ENCODE measurements around the gene ETV3. TPM values are rescaled to one million over a fixed set of nuclear protein-coding genes. Genes with fewer than 3 reads are reported as not detected.
"Not testable (repeated sequence)": the region's sequence is repeated elsewhere in the genome, so short reads cannot be mapped to it uniquely, and the experiment has no call there.

Gene ETV3
- total RNA-seq, 2 experiments from 2014 or later: 27.8 to 32.8 TPM

- DNase-seq (no peak), ATAC-seq (no peak)
- H3K27me3 Mint-ChIP-seq: peaks cover 24% of the 10 kb centered on the region
- H3K27ac Mint-ChIP-seq: no peak overlapping the region
- peaks cover 9% of the 10 kb centered on the region for H3K4me1 Mint-ChIP-seq
- H3K9me3 Mint-ChIP-seq (ENCODE audit: low read depth): no peaks in the 10 kb centered on the region
- H3K36me3 Mint-ChIP-seq: no peaks in the 10 kb centered on the region
- no peak overlapping the region for H3K4me3 Mint-ChIP-seq
- CTCF ChIA-PET: interaction anchor here (0.7 kb wide), 1 partner anchor 223 kb away, joined by 3 read pairs; no protein-coding TSS in a partner anchor
These were observed 37.0 kb downstream of the ETV3 start for GRCh38 chr1:157101149-157101548.

DNA sequence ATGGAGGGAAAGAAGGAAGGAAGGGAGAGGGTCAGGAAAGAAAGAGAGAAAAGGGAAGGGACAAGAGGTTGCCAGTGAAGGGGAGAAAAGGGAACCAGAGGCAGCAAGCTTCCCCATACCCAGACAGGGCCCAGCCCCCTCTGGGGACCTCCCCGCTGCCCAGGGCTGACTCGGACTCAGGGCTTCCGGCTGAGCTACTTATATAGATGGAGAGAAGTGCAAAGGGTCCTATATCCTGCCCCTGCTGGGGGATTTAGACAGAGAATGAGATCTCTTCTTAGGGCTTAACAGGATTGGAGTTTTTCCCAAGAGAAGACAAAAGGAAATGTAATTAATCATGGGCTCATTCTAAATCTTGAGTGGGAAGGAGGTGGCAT lies 38.6 kb downstream of the ETV3 start, which contains the start of gene ETV3L:
ETV3L (minus strand) TSS at position 176 of the 377 bp plus-strand sequence. CDS start 285 bp downstream, outside the sequence.
- Mint-ChIP-seq H3K9me3 (ENCODE audit: low read depth) (no peaks in the 10 kb centered on the region), H3K36me3 (no peaks in the 10 kb centered on the region)
- ATAC-seq: no peak

DNA sequence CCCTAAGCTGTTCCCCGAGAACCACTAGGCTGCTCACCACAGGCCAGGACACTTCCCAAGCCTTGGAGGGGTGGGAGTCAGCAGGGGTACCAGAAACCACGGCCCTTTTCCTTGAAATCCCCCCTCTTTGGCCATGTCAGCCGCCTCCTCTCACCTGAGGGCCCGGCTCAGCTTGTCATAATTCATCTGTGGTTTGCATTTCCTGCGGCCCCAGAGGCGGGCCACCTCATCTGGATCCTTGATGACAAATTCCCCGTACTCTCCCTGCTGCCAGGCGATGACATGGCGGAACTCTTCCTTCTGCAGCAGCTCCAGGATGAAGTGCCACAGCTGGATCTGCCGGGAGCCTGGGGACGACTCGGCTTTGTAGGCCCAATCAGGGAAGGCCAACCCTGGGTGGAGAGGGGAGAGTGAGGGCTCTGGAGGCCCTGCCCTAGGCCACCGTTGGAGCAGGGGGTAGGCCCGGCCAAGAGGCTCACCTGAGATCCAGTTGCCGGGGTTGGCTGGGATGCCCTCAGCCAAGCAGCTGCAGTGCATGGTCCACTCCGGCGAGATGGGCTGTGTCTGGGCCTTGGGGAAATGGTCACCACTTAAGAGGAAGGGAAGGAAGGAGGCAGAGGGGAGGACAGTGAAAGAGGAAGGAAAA lies 39.1 kb downstream of the ETV3 start:
- H3K9me3 Mint-ChIP-seq (ENCODE audit: low read depth); H3K4me3 Mint-ChIP-seq; H3K36me3 Mint-ChIP-seq; DNase-seq; ATAC-seq; H3K4me1 Mint-ChIP-seq; H3K27ac Mint-ChIP-seq: not testable (repeated sequence)
- CTCF ChIA-PET: interaction anchor here (1.2 to 1.8 kb wide), 3 partner anchors 9 to 58 kb away, joined by 4 to 12 read pairs (median 7); no protein-coding TSS in a partner anchor
- peaks cover 16% of the 10 kb centered on the region for H3K27me3 Mint-ChIP-seq

More for the DNA sequence above, 38.6 kb downstream of the ETV3 start, which contains the start of gene ETV3L:
- peaks cover 17% of the 10 kb centered on the region for H3K27me3 Mint-ChIP-seq
- CTCF ChIA-PET: interaction anchor here (0.8 to 1.8 kb wide), 4 partner anchors 10 to 57 kb away, joined by 3 to 12 read pairs (median 6); no protein-coding TSS in a partner anchor
- peaks cover 5% of the 10 kb centered on the region for H3K4me1 Mint-ChIP-seq
- DNase-seq: no peak
- no peak within 1 kb of the TSS for H3K27ac Mint-ChIP-seq
- no peak within 1 kb of the TSS for H3K4me3 Mint-ChIP-seq

GRCh38 chr1:157098519-157098918 lies 39.7 kb downstream of the ETV3 start:
- peaks cover 5% of the 10 kb centered on the region for H3K4me1 Mint-ChIP-seq
- no peak overlapping the region for H3K4me3 Mint-ChIP-seq
- peaks cover 14% of the 10 kb centered on the region for H3K27me3 Mint-ChIP-seq
- no peaks in the 10 kb centered on the region for H3K36me3 Mint-ChIP-seq
- H3K27ac Mint-ChIP-seq: no peak overlapping the region
- DNase-seq: no peak
- no peaks in the 10 kb centered on the region for H3K9me3 Mint-ChIP-seq (ENCODE audit: low read depth)
- no peak for ATAC-seq
- CTCF ChIA-PET: interaction anchor here (1.2 to 1.8 kb wide), 2 partner anchors 9 to 57 kb away, joined by 4 to 7 read pairs; no protein-coding TSS in a partner anchor

DNA sequence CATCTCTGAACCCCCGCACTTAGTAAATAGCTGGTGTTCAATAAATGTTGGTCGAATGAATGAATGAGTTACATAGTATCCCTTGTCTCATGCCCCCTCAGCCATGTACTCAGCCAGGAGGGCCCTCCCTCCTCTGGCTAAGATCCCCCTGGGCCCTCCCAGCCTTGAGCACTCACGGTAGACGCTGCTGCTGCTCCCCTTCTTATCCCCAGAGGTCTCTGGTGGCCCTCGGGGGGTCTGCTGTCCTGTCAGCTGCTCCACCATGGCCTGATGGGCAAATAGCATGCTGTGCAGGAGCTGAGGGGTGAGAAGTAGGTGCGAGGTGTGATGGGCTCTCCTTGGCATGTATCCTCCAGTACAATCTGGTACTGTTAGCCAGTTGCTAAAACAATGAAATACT lies 40.5 kb downstream of the ETV3 start:
- Mint-ChIP-seq H3K9me3 (ENCODE audit: low read depth) (no peaks in the 10 kb centered on the region), H3K36me3 (no peaks in the 10 kb centered on the region), H3K27me3 (peaks cover 8% of the 10 kb centered on the region), H3K4me3 (no peak overlapping the region), H3K27ac (no peak overlapping the region), H3K4me1 (peaks cover 5% of the 10 kb centered on the region)
- CTCF ChIA-PET: interaction anchor here (1.2 to 3.3 kb wide), 2 partner anchors 14 to 58 kb away, joined by 4 to 19 read pairs; no protein-coding TSS in a partner anchor
- no peak for ATAC-seq
- DNase-seq: no peak

DNA sequence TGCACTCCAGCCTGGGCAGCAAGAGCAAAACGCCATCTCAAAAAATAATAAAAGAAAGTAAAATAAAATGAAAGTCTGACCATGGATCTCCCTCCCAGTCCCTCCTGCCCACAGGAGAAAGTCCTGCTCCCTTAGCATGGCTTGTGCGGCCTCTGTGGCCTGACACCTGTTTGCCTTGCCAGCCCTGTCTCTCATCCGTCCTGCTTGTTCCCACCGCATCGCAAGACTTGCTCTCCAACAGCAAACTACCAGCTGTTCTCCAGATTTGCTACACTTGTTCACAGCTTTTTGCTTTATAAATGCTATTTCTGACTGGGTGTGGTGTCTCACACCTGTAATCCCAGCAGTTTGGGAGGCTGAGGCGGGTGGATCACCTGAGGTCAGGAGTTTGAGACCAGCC lies 41.3 kb downstream of the ETV3 start:
- CTCF ChIA-PET: interaction anchor here (1.1 to 3.3 kb wide), 3 partner anchors 13 to 59 kb away, joined by 3 to 19 read pairs (median 4); no protein-coding TSS in a partner anchor
- Mint-ChIP-seq H3K36me3 (no peaks in the 10 kb centered on the region), H3K4me1 (peaks cover 5% of the 10 kb centered on the region), H3K9me3 (ENCODE audit: low read depth) (no peaks in the 10 kb centered on the region), H3K4me3 (no peak overlapping the region), H3K27ac (no peak overlapping the region), H3K27me3 (peaks cover 7% of the 10 kb centered on the region)
- DNase-seq (no peak), ATAC-seq (no peak)

DNA sequence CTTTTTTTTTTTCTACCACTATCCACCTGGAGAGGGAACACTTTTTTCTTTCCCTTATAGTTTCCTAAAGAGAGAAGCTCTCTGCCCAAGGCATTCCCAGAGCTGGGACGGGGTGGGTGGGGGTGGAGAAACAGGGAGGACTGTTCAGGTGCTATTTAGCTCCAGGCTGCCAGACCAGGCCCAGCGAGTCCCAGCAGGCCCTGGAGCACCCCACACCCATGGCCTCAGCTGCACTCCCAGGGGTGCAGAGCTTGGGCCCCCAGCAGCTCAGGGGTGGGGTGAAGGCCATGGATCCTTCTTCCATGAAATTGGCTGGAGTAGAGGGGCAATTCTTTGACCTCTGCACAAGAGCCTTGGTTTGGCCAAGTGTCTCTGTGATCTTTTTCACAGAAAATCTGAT lies 42.6 kb downstream of the ETV3 start:
- no peak for DNase-seq
- ATAC-seq: no peak
- CTCF ChIA-PET: interaction anchor here (0.9 to 3.3 kb wide), 2 partner anchors 9 to 60 kb away, joined by 3 to 19 read pairs; no protein-coding TSS in a partner anchor
- H3K4me3 Mint-ChIP-seq: no peak overlapping the region
- H3K36me3 Mint-ChIP-seq: no peaks in the 10 kb centered on the region
- no peaks in the 10 kb centered on the region for H3K27me3 Mint-ChIP-seq
- H3K9me3 Mint-ChIP-seq (ENCODE audit: low read depth): no peaks in the 10 kb centered on the region
- peaks cover 5% of the 10 kb centered on the region for H3K4me1 Mint-ChIP-seq
- H3K27ac Mint-ChIP-seq: no peak overlapping the region

GRCh38 chr1:157095091-157095490 lies 43.1 kb downstream of the ETV3 start:
- Mint-ChIP-seq H3K36me3 (no peaks in the 10 kb centered on the region), H3K27me3 (peaks cover under 1% of the 10 kb centered on the region), H3K27ac (no peak overlapping the region), H3K9me3 (ENCODE audit: low read depth) (no peaks in the 10 kb centered on the region), H3K4me3 (no peak overlapping the region), H3K4me1 (peaks cover 5% of the 10 kb centered on the region)
- no peak for ATAC-seq
- no peak for DNase-seq
- CTCF ChIA-PET: interaction anchor here (3.3 kb wide), 1 partner anchor 61 kb away, joined by 19 read pairs; no protein-coding TSS in a partner anchor

- no peaks in the 10 kb centered on the region for H3K4me1 Mint-ChIP-seq
- no peak for DNase-seq
- no peak overlapping the region for H3K4me3 Mint-ChIP-seq
- CTCF ChIA-PET: interaction anchor here (2.3 kb wide), 1 partner anchor 63 kb away, joined by 16 read pairs; no protein-coding TSS in a partner anchor
- no peak overlapping the region for H3K27ac Mint-ChIP-seq
- H3K9me3 Mint-ChIP-seq (ENCODE audit: low read depth): no peaks in the 10 kb centered on the region
- H3K27me3 Mint-ChIP-seq: peaks cover 2% of the 10 kb centered on the region
- ATAC-seq: no peak
- H3K36me3 Mint-ChIP-seq: no peaks in the 10 kb centered on the region
These were observed 45.4 kb downstream of the ETV3 start for GRCh38 chr1:157092831-157093230.

DNA sequence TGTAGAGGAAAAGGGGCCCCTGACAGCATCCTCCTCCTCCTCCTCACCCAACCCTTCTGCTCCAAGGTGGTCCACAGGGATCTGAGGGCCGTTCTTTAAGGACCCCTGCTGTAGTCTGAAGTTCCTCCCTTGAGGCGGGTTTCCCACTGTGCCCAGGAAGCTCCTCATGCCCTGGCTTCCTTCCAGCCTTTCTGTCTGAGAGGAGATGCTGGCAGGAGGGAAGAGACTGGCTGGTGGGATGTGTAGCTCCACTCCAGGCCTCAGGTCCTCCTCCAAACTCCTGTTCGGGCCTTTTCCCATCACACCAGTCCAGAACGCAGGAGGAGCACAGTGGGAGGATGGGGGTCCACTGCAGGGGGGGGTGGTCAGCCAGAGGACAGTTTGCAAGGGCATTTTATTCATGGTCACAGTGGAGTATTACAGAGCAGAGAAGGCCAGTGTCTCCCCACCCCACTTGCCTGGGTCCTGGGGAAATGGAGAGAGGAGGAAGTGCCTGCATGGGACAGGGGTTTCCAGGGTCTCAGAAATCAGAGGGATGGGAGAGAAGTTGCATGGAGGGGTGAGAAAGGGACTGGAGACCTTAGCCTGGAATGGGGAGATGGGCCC lies 46.4 kb downstream of the ETV3 start:
- no peaks in the 10 kb centered on the region for H3K9me3 Mint-ChIP-seq (ENCODE audit: low read depth)
- H3K27ac Mint-ChIP-seq: no peak overlapping the region
- DNase-seq (no peak), ATAC-seq (no peak)
- CTCF ChIA-PET: interaction anchor here (1.1 to 12.2 kb wide), 5 partner anchors 11 to 62 kb away, joined by 3 to 575 read pairs (median 8); partner anchors contain the start of gene ETV3
- H3K36me3 Mint-ChIP-seq: no peaks in the 10 kb centered on the region
- peaks cover 2% of the 10 kb centered on the region for H3K27me3 Mint-ChIP-seq
- H3K4me1 Mint-ChIP-seq: no peaks in the 10 kb centered on the region
- no peak overlapping the region for H3K4me3 Mint-ChIP-seq

GRCh38 chr1:157091186-157091585 lies 47.0 kb downstream of the ETV3 start:
- no peak for ATAC-seq
- CTCF ChIA-PET: interaction anchor here (1.1 to 12.2 kb wide), 16 partner anchors 11 to 80 kb away, joined by 3 to 575 read pairs (median 11); partner anchors contain the start of gene ETV3
- H3K9me3 Mint-ChIP-seq (ENCODE audit: low read depth): no peaks in the 10 kb centered on the region

GRCh38 chr1:157090771-157091170 lies 47.4 kb downstream of the ETV3 start:
- Mint-ChIP-seq H3K27me3 (peaks cover 2% of the 10 kb centered on the region), H3K4me3 (no peak overlapping the region)

More at GRCh38 chr1:157091186-157091585, 47.0 kb downstream of the ETV3 start:
- Mint-ChIP-seq H3K4me3 (no peak overlapping the region), H3K27me3 (peaks cover 2% of the 10 kb centered on the region), H3K27ac (no peak overlapping the region), H3K4me1 (no peaks in the 10 kb centered on the region), H3K36me3 (no peaks in the 10 kb centered on the region)
- DNase-seq: no peak

GRCh38 chr1:157090196-157090647 lies 48.0 kb downstream of the ETV3 start:
- DNase-seq: peak; percentile 89
- no peaks in the 10 kb centered on the region for H3K9me3 Mint-ChIP-seq (ENCODE audit: low read depth)
- no peaks in the 10 kb centered on the region for H3K4me1 Mint-ChIP-seq
- no peak overlapping the region for H3K4me3 Mint-ChIP-seq
- H3K27me3 Mint-ChIP-seq: peaks cover 2% of the 10 kb centered on the region
- H3K36me3 Mint-ChIP-seq: no peaks in the 10 kb centered on the region
- ATAC-seq: peak; percentile 87
- H3K27ac Mint-ChIP-seq: no peak overlapping the region
- CTCF ChIA-PET: interaction anchor here (0.6 to 12.2 kb wide), 36 partner anchors 9 to 179 kb away, joined by 3 to 575 read pairs (median 5); partner anchors contain the start of genes ETV3 and ETV3L

More at GRCh38 chr1:157090771-157091170, 47.4 kb downstream of the ETV3 start:
- H3K9me3 Mint-ChIP-seq (ENCODE audit: low read depth): no peaks in the 10 kb centered on the region
- no peak overlapping the region for H3K27ac Mint-ChIP-seq
- ATAC-seq (no peak), DNase-seq (no peak)
- CTCF ChIA-PET: interaction anchor here (1.0 to 12.2 kb wide), 24 partner anchors 10 to 101 kb away, joined by 3 to 575 read pairs (median 6); partner anchors contain the start of gene ETV3
- H3K36me3 Mint-ChIP-seq: no peaks in the 10 kb centered on the region
- no peaks in the 10 kb centered on the region for H3K4me1 Mint-ChIP-seq

Data from activated CD8-positive, alpha-beta memory T cell treated with anti-CD3 and anti-CD28 coated beads, Interleukin-2, amount 10 ng/mL, durations not matched to agents 7 days and 5 days (primary cell).